22Rv1 (cell line): ENCODE data around the gene ABL1.
A peak's percentile ranks its signal among the peaks of the same experiment; 100 is the strongest.

Experiments
- H3K27ac ChIP-seq: fragments of 450-650 bp; 2 replicates; pipeline ENCODE4 v1.5.1; 2017
- CTCF ChIP-seq: fragments of 450-650 bp; IDR thresholded peaks from 2 replicates; pipeline ENCODE4 v1.5.1; 2017; ENCODE audit warnings: mild to moderate bottlenecking
- ZFX ChIP-seq: fragments of 450-650 bp; IDR thresholded peaks from 2 replicates; pipeline ENCODE4 v1.6.1; 2017; ENCODE audit warnings: antibody characterized with exemption, borderline replicate concordance

ABL1 gene

DNA sequence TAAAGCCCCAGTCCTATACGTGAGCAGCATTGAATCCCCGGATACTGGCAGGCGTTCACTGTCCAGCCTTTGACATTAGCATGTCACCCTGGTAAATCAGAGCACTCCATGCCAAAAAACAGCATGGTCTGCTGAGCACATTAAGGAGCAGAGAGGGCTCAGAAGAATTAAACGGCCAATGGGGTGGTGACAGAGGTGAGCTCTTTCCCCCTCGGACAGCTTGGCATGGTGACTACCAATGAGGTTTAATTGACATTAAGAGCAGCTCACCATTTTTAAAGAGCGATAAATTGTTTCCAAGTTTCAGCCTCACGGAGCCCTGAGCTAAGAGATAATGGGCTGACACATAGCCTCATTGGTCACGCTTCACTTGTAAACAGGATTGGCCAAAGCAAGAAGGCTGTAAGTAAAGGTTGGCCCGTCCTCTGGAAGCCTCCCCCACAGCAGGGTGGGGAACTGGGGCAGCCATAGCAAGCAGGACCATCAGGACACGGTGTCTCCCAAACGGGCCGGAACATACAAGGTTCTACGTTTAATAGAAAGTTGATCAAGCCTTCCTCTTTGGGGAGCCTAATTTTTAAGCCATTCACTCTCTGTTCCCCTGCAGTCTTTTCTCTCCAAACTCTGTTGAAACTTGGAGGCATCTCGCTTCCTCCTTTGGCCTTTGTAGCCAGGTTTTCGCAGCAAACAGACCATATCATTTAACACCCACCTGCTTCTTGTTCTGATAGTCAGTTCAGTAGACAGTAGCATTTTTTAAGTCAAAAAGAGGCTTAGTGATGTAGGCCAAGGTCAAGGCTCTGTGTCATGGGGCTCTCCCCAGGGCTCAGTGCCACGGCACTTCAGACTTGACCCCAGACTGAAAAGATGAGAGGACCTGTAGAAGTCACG, 35.7 kb downstream of the ABL1 start:
- no peak overlapping the region for H3K27ac ChIP-seq
- TF ChIP-seq CTCF (no peak), ZFX (no peak)

GRCh38 chr9:130871395-130872062, 36.5 kb downstream of the ABL1 start:
- TF ChIP-seq CTCF, result no peak
- TF ChIP-seq ZFX, result no peak
- H3K27ac ChIP-seq, result no peak overlapping the region

DNA sequence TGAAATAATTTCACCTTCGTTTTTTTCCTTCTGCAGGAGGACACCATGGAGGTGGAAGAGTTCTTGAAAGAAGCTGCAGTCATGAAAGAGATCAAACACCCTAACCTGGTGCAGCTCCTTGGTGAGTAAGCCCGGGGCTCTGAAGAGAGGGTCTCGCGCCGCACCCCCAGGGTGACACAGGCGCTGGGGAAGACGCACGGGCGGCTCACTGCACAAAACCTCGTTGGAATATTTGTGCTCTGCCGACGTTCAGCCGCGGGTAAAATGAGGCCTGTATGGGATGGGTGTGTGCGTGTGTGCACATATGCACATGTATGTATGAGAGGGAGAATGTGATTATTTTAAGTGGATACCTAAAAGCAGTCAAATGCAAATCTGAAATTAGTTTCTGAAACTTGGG, 37.0 kb downstream of the ABL1 start:
- TF ChIP-seq CTCF, result no peak
- H3K27ac ChIP-seq, result no peak overlapping the region

- H3K27ac ChIP-seq, result peak overlapping the region; percentile 45
- no peak for TF ChIP-seq CTCF
- no peak for TF ChIP-seq ZFX
Observed at GRCh38 chr9:130872508-130872907, 37.5 kb downstream of the ABL1 start.

DNA sequence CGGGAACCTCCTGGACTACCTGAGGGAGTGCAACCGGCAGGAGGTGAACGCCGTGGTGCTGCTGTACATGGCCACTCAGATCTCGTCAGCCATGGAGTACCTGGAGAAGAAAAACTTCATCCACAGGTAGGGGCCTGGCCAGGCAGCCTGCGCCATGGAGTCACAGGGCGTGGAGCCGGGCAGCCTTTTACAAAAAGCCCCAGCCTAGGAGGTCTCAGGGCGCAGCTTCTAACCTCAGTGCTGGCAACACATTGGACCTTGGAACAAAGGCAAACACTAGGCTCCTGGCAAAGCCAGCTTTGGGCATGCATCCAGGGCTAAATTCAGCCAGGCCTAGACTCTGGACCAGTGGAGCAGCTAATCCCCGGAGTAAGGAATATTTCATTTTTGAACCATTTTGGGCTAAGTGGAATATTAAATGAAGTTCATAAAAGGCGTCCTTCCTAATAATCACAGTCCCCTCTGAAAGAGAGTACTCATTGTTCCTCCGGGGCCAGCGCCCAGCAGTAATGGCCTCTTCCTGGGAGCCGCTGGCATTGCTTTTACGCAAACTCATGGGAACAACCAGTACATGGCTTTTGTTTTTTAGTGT, 38.0 kb downstream of the ABL1 start:
- H3K27ac ChIP-seq, result peak overlapping the region; percentile 45
- no peak for TF ChIP-seq CTCF
- no peak for TF ChIP-seq ZFX

- H3K27ac ChIP-seq, result peak overlapping the region; percentile 45
- TF ChIP-seq CTCF (no peak), ZFX (no peak)
Observed at GRCh38 chr9:130873966-130874365, 38.9 kb downstream of the ABL1 start.

GRCh38 chr9:130874783-130875182, 39.7 kb downstream of the ABL1 start:
- no peak overlapping the region for H3K27ac ChIP-seq
- TF ChIP-seq ZFX (no peak), CTCF (no peak)
